GM12891 (cell line): Measurements from ENCODE around the gene POLA2.
"Not testable (repeated sequence)": the region's sequence is repeated elsewhere in the genome, so short reads cannot be mapped to it uniquely, and the experiment has no call there.

ENCODE experiments used
- DNase-seq: peaks from one replicate; pipeline ENCODE4 v3.0.0; 2011; ENCODE audit warnings: low spot score; ENCODE audit not compliant: insufficient read length
- FAIRE-seq: peaks from 2 replicates; lab custom pipeline; 2011; peaks lifted over from hg19 to GRCh38; lab: Jason Lieb, UNC
- PAX5 ChIP-seq: IDR thresholded peaks from 2 replicates; pipeline ENCODE4 v1.6.1; 2011; ENCODE audit warnings: low read length, moderate library complexity, mild to moderate bottlenecking; ENCODE audit not compliant: insufficient read depth, severe bottlenecking
- POLR2A ChIP-seq: IDR thresholded peaks from 2 replicates; pipeline ENCODE4 v1.6.1; 2011; ENCODE audit warnings: low read depth, low read length, control low read depth
- POLR2AphosphoS5 ChIP-seq: IDR thresholded peaks from 2 replicates; pipeline ENCODE4 v1.6.1; 2011; ENCODE audit warnings: low read depth, low read length, control low read depth
- POU2F2 ChIP-seq: IDR thresholded peaks from 2 replicates; pipeline ENCODE4 v1.6.1; 2011; ENCODE audit warnings: low read depth, mild to moderate bottlenecking, control low read depth, low read length, moderate library complexity
- SPI1 ChIP-seq: IDR thresholded peaks from 2 replicates; pipeline ENCODE4 v1.6.1; 2011; ENCODE audit warnings: low read depth, low read length, control low read depth
- TAF1 ChIP-seq: IDR thresholded peaks from 2 replicates; pipeline ENCODE4 v1.6.1; 2011; ENCODE audit warnings: low read depth, low read length, control low read depth

Gene POLA2

GRCh38 chr11:65325435-65325834 lies 63.7 kb downstream of the POLA2 start:
- DNase-seq (no peak), FAIRE-seq (no peak)
- TF ChIP-seq POU2F2: no peak
- TF ChIP-seq TAF1: no peak
- TF ChIP-seq SPI1: no peak
- no peak for TF ChIP-seq POLR2A
- no peak for TF ChIP-seq PAX5
- no peak for TF ChIP-seq POLR2AphosphoS5

- no peak for DNase-seq
- no peak for FAIRE-seq
- no peak for TF ChIP-seq TAF1
- TF ChIP-seq PAX5: no peak
- TF ChIP-seq SPI1: no peak
- TF ChIP-seq POLR2AphosphoS5: no peak
- no peak for TF ChIP-seq POU2F2
- TF ChIP-seq POLR2A: no peak
Observed at GRCh38 chr11:65327021-65327420, 65.3 kb downstream of the POLA2 start.

- DNase-seq (no peak), FAIRE-seq (no peak)
- TF ChIP-seq POLR2A (no peak), TAF1 (no peak), POLR2AphosphoS5 (no peak), SPI1 (peak; percentile 33; the same call in 1 of the 2 replicates), PAX5 (no peak)
Observed at GRCh38 chr11:65329478-65329877, 67.7 kb downstream of the POLA2 start.

- no peak for DNase-seq
- TF ChIP-seq POU2F2 (no peak), TAF1 (no peak), SPI1 (no peak), PAX5 (no peak), POLR2AphosphoS5 (no peak), POLR2A (no peak)
- FAIRE-seq: peak; percentile 51
Observed at GRCh38 chr11:65329944-65330403, 68.2 kb downstream of the POLA2 start.

GRCh38 chr11:65330544-65330943 lies 68.8 kb downstream of the POLA2 start:
- TF ChIP-seq SPI1 (no peak), POLR2A (no peak), PAX5 (no peak), TAF1 (no peak), POLR2AphosphoS5 (no peak), POU2F2 (no peak)
- DNase-seq (no peak), FAIRE-seq (no peak)

- not testable (repeated sequence) for FAIRE-seq, DNase-seq
Observed at GRCh38 chr11:65332591-65332990, 70.8 kb downstream of the POLA2 start.

GRCh38 chr11:65334696-65335295 lies 73.0 kb downstream of the POLA2 start:
- TF ChIP-seq POLR2AphosphoS5 (no peak), PAX5 (no peak), TAF1 (no peak), SPI1 (no peak), POU2F2 (no peak)
- DNase-seq: no peak
- no peak for FAIRE-seq

GRCh38 chr11:65338676-65339075 lies 76.9 kb downstream of the POLA2 start:
- DNase-seq (no peak), FAIRE-seq (no peak)
- TF ChIP-seq TAF1 (no peak), SPI1 (no peak), PAX5 (no peak), POLR2AphosphoS5 (no peak)

GRCh38 chr11:65340226-65340625 lies 78.5 kb downstream of the POLA2 start:
- no peak for TF ChIP-seq POU2F2
- no peak for TF ChIP-seq TAF1
- TF ChIP-seq POLR2A: no peak
- FAIRE-seq: no peak
- DNase-seq: no peak

- no peak for FAIRE-seq
- DNase-seq: no peak
- TF ChIP-seq POLR2AphosphoS5 (no peak), POU2F2 (no peak), PAX5 (no peak), SPI1 (no peak), TAF1 (no peak), POLR2A (no peak)
Observed at GRCh38 chr11:65341856-65342255, 80.1 kb downstream of the POLA2 start.
